ENCODE data around the gene RCN2.
A peak's percentile ranks its signal among the peaks of the same experiment; 100 is the strongest.

RCN2 gene

DNA sequence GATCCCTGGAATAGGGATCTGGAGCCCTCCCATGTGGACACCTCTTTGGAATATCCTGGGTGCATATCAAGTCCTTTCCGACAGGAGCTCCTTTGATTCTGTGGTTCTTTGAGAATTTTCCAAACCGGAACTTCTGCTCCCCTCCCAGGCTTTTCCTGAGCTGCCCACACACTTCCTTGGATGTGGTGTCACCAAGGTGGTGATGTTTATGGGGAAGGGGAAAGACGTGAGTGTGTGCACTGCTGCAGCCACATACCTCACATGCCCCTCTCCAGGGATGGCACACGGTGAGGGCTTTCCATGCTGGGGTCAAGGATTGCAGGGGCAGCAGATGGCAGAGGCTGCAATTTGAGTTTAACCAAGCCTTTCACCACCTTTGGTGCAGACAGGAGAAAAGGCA, 35.5 kb downstream of the RCN2 start:
- intact Hi-C loops (cut with DNase I) = no loop called here
- no peak for DNase-seq

DNA sequence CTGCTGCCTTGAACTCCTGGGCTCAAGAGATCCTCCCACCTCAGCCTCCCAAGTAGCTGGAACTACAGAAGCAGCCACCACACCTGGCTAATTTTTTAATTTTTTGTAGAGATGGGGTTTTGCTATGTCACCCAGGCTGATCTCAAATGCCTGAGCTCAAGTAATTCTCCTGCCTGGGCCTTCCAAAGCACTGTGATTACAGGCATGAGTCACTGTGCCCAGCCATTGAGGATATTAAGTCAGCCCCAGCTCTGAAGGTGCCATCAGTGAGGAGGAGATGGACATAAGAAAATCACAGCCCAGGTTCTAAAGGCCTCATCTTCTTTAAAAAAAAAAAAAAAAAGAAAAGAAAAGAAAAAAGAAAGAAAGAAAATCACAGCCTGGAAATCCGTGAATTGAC, 36.8 kb downstream of the RCN2 start:
- intact Hi-C loops (cut with DNase I) = no loop called here
- DNase-seq = no peak

DNA sequence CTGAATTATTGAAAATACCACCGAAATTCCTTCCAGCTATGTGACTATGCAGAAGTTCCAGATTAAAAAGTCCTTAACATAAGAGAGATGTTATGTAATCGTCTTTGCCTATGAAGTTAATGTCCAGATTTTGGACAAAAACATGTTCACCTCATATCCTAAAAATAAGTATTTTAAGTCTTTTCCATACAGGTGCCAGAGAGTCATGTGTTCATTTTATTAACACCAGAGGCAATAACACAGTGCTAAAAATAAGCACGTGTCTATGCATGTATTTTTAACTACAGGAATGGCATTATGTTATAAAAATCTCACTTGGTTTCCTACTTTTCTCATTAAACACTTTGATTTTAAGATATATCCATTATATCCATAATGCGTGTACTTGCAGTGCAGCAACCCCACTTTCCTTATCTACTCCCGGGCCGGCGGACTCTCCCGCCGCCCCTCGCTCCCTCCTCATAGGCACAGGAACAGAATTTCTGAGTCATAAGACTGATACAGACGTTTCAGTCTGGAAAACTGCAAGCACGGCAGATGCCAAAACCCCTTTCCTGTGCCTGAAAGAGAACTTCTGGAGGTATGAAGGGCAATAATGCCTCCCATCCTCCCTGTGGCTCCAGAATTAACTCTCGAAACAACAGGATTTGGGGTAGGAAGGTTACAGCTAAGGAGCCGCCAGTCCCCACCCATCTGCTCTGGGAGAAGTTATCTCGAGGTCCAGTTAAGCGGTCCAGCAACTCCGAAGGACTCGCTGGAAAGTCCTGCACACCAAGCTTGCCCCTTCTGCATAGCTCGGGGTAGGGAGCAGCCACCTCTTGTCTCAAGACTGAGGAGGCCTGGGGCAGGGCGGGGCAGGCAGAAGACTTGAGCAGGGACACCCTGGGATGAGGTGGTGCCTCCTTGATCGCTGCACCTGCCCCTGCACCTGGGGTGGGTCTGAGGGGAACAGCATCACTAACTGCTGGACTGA, 41.1 kb downstream of the RCN2 start:
- intact Hi-C loops (cut with DNase I) = no loop called here
- DNase-seq = no peak

DNA sequence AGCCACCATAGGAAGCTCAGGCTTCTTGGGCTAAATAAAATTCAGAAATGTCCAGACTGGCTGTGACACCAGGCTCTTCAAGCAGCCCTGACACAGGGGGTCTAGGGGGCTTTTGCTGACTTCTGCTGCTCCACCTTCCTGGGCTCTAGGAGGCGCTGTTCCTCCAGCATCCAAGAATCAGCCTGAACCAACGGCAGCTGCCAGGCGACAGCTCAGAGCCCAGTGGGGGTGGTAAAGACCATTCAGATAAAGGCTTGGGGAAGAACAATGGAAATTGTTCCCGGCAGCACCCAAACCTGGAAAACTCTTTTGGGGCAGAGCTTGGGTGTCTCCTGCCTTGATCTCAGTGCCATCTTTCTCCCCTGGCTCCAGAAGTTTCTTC, 41.8 kb downstream of the RCN2 start:
- peak in 6 of 10 donors; percentile 36 to 95 (median 64) for DNase-seq
- intact Hi-C loops (cut with DNase I) = no loop called here

DNA sequence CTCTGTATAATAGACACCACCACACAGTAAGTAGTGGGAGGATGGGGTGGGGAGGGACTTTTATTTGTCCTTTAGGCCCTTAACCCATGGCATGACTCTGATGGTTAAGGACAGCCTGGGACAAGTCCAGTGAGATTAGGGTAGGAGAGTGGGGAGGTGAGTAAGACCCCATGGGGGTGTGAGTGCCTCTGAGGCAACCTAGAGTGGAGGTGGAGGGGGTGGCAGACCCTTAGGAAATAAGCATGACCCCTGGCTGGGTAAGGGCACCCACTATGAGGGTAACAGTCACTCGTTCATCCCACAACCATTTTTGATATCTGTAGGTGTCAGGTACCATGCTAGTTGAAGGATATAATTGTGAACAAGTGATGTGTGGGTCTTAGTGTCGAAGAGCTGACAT, 42.4 kb downstream of the RCN2 start:
- DNase-seq = no peak
- intact Hi-C loops (cut with DNase I) = no loop called here

DNA sequence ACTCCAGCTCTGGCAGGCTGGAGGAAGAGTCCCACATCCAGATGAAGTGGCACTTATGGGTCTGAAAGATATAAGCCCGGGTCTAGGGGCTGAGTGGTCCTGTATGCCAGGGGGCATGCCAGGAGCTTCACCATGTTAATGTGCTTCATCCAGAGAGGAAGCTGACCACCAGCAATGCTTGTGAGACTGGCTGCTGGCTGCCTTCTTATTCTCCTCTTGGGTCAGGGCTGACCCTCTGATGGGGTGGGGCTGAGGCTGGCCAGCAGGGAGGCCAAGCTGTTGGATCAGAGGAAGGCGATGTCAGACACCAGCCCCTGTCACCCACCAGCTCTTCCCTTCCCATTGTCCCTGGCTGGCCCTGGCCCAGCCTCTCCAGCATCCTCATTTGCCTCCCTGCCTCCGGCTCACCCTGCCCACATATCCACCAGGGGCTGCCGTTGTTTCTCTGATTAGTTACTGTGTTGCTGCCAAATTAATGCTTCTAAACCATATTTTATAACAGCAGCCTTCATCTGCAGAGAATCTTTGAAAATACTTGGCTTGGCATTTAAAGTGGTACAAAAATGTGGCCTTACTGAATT, 43.0 kb downstream of the RCN2 start:
- intact Hi-C loops (cut with DNase I) = no loop called here
- DNase-seq = no peak

DNA sequence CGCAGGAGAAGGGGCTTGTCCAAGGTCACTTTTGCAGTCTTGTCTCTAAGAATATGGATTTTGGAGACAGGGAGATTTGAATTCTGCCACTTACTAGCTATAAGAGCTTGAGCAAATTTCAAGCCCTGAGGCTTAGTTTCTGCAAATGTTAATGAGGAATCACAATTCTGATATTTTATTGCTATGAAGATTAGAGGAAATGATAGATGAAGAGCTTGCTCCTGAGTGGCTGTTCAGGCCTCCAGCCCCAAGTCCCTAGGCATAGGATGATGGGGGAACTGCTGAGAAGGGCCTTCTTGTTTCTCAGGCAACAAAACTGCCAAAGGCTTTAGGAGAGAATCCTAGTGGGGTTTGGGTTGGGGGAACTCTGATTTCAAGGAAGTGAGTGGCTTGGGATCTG, 44.6 kb downstream of the RCN2 start:
- DNase-seq = no peak
- intact Hi-C loops (cut with DNase I) = no loop called here

DNA sequence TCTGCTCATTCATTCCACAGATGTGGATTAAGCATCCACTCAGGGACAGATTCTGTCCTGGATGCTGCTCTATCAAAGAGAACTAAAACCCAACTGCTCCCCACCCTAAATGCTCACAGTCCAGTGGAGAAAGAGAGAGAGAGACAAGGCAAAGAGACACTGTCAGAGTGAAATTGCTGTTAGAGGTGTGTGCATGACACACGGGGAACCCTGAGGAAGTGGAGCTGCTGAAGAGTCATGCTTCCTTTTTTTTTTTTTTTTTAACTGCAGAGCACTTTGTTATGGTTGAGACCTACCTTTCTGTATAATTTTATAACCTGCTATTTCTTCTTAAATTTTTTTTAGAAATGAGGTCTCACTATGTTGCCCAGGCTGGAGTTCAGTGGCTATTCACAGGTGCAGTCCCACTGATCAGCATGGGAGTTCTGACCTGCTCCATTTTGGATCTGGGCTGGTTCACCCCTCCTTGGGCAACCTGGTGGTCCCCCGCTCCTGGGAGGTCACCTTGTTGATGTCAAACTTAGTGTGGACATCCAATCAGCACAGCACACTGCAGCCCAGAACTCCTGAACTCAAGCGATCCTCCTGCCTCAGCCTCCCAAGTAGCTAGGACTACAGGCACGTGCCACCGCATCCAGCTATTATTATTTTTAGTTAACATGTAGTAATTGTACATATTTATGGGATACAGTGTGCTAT, 45.2 kb downstream of the RCN2 start:
- no peak for DNase-seq
- intact Hi-C loops (cut with DNase I) = no loop called here

DNA sequence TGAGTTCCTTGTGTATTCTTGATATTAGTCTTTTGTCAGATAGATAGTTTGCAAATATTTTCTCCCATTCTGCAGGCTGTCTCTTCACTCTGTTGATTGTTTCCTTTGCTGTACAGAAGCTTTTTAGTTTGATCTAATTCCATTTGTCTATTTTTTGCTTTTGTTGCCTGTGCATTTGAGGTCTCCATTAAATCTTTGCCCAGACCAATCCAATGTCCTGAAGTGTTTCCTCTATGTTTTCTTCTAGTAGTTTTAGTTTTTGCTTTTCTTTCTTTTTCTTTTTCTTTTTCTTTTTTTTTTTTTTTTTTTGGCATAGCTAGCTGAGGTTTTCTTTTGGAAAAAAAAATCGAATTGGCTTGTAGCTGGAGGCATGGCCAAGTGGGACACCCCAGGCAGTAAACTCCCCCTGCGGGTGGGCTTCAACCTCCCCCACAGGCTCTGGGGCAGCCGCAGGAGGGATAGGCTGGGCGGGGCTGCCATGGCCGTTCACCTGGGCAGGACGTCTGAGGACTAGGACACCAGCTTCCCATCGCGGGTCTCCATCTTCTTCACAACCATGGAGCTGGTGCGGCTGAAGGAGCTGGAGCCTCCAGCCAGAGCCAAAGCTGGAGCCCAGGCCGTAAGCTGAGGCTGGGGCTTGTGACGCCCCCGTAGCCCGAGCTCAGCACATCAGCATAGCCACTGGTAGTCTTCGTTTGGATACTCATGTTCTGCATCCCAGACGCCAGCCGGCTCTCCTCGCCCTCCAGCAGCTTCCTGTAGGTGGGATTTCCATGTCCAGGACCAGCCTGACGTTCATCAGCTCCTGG, 47.2 kb downstream of the RCN2 start:
- no peak for DNase-seq
- intact Hi-C loops (cut with DNase I) = no loop called here

DNA sequence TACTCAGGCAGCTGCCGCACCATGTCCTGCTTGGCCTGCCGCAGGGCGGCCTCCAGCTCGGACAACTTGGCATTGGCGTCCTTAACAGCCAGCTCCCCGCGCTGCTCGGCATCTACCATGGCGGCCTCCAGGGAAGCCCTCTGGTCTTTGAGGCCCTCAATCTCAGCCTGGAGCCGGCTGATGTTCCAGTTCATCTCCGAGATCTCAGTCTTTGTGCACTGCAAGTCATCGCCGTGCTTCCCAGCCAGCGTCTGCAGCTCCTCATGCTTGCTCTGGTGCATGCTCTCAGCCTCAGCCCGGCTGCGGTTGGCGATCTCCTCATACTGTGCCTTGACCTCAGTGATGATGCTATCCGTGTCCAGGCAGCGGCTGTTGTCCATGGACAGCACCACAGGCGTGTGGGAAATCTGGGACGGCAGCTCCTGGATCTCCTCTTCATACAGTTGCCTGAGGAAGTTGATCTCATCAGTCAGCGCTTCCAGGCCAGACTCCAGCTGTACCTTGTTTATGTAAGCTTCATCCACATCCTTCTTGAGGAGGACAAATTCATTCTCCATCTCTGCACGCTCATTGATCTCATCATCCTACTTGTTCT, 47.9 kb downstream of the RCN2 start:
- DNase-seq = no peak
- intact Hi-C loops (cut with DNase I) = no loop called here

DNA sequence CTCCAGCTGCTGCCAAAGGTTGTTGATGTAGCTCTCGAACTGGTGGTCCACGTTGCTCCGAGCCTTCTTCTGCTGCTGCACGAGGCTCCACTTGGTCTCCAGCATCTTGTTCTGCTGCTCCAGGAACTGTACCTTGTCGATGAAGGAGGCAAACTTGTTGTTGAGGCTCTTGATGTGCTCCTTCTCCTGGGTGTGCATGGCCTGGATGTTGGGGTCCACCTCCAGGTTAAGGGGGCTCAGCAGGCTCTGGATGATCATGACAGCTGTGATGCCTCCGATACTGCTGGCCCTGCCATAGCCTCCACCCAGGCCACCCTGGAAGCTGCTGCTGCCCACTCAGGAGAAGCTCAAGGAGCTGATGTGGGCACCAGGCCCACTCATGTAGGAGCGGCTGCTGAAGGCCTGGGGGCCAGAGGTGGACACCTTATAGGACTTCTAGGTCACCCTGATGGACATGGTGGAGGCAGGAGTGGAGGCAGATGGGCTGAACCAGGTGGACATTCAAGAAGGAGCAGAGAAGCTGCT, 48.5 kb downstream of the RCN2 start:
- DNase-seq = peak in 1 of 10 donors; percentile 62
- intact Hi-C loops (cut with DNase I) = no loop called here

DNA sequence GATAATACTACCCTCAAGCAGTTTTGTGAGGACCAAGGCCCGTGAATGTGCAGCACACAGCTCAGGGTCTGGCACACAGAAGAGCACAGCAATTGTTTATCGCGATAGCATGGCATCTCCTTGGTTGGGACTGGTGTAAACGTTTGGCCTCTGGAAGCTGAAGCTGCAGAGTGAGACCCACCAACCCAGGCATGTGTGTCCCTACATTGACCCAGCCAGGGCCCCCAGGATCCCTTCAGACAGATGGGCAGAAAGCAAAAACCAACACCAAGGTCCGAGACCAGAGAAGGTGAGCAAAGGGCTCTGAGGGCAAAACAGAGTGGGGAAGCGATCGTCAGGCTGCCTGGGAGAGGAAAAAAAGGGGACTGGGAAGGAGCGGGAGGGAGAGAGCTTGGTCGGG, 50.8 kb downstream of the RCN2 start:
- no peak for DNase-seq
- intact Hi-C loops (cut with DNase I) = no loop called here

DNA sequence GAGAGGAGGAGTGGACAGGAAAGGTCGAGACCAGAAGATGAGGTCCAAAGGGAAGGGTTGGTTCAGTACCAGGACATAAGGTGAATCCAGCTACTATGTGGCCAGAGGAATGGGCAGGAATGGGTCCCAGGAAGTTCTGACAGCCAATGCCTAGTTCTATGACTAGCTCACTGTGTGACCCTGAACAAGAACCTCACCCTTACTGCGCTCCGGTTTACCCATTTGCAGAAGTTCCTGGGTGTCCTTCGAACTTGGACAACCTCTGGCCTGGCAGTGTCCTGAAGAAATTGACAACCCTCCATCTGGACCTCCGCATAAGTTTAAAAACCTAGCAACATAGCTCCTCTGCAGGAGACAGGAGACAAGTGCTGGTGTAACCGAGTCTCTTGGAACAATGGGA, 51.2 kb downstream of the RCN2 start:
- intact Hi-C loops (cut with DNase I) = no loop called here
- no peak for DNase-seq

DNA sequence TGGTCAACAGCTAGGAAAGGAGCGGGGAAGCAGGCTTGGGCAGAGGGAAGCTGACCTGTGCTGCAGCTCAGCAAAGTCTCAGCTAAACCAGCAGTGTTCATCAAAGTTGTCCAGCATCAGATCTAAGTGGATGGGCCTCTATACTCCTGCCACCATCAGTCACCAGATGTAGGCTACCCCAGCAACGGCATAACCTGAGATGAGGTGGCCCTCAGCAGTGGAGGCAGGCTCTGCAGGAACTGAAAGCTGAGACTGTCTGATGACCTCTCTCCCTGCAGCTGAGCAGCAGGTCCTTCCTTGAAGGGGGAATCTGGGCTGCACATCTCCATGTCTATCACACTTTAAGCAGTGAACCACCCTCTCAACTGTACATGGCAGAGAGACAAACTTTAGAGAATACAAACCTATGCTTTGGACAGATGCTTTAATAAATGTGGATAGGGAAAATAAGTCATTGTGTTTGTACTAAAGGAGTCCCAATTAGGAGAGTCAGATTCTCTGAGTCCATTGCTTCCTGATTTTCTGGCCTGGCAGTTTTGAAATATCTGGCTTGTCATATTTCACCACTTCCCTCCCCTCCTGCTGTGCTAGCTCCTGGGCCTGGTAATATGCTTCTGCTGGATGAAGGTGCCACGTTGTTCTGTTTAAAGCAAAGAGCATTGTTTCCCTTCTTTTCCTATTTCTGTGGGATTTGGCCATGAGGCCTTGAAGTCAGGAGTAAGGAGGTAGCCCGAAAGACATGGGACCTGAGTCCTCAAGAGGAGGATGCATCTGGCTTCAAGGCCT, 52.2 kb downstream of the RCN2 start:
- no peak for DNase-seq
- intact Hi-C loops (cut with DNase I) = no loop called here

DNA sequence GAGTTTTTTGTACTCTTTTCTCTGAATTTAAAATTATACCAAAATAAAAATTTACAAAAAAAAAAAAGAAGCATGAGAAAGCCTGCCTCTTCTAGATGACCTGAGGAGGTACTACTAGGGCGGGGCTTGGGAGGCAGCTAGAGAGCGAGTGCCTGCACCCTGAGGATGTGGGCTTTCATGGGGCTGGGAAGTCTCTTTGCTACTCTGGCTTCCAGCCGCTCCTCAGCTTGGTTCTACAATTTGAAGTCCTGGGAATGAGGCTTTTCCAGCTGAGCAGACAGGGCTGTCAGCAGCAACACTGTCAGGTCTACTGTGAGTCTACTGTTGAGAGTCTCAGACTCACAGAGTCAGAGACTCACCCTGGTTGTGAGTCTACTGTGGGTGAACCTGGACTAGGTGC, 55.2 kb downstream of the RCN2 start:
- peak in 2 of 10 donors; percentile 16 to 66 for DNase-seq

DNA sequence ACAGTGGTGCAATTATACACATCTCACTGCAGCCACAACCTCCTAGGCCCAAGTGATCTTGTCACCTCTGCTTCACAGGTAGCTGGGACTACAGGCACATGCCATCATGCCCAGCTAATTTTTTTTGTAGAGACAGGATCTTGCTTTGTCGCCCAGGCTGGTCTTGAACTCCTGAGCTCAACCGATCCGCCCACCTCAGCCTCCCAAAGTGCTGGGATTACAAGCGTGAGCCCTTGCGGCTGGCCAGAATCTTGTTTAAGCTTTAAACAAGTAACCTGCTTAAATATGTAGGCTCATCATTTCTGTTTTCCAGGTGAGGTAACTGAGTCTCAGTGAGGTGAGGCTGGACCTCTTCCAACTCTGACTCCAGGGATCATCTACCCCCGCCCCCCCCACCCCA, 55.7 kb downstream of the RCN2 start:
- no peak for DNase-seq
- intact Hi-C loops (cut with DNase I) = no loop called here

More for the DNA sequence above, 55.2 kb downstream of the RCN2 start:
- intact Hi-C loops (cut with DNase I) = no loop called here

DNA sequence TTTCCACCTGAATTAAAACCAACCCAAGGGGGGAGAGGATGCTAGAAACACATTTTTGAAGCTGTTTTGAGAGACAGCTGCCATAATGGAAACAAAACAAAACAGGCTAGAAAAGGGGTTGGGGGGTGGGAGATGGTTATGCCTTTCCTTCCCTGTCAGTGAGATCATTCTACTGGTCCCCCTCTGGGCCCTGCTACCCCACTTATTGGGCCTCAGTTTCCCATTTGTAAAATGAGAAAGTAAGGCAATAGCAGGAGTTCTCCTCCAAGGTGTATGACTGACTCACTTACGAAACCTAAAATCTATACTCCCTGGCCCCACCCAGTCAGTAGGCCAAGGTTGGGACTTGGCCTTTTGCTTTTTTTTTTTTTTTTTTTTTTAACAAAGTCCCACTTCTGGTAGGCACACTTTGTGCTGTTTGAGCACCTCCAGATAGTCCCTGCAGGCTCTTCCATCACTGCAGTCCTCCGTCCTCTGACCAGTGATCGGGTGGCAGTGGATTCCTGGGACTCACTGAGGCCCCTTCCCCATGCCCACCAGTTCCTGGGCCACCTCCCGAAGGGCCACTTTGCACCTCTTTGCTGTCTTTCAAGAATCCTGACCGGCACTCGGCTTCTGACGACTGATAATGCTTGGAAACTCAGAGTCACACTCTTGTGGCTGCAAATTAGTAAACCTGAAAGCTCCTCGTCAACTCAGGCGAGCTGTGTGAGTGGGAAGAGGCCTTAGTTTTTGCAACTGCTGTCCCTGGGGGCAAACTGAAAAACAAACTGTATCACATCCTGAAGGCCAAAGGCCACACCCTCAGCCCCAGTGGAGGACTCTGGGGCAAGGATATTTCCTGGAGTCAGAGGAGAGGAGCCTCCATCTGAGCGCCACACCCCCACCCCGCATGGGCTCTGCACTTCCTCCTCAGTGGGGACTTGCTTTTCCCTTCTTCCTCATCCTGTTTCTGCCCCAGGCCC, 56.6 kb downstream of the RCN2 start:
- intact Hi-C loops (cut with DNase I) = no loop called here
- peak in 2 of 10 donors; percentile 64 to 86 for DNase-seq

All from posterior cingulate gyrus (tissue), 11 donors.